ENCODE data around the gene SVBP. TPM values are rescaled to one million over a fixed set of nuclear protein-coding genes. Genes with fewer than 3 reads are reported as not detected.

SVBP gene
- polyA plus RNA-seq, 3 donors = 19.5 to 56.1 (median 54.3) TPM

- intact Hi-C loops (cut with micrococcal nuclease) = no loop called here
- H3K79me2 ChIP-seq (ENCODE audit: insufficient read depth, low read length) = no peaks in the 10 kb centered on the region
- H3K9me3 Mint-ChIP-seq = peaks cover 0 to 2% (median 0%) of the 10 kb centered on the region in 7 donors
- H3K27ac ChIP-seq (ENCODE audit: low read depth in 1 of 2, low read length in 2 of 2) = no peak overlapping the region
- H3K9me3 ChIP-seq (replicated peaks in 1 of 2; ENCODE audit: control insufficient read depth in 1 of 2, insufficient read depth in 1 of 2, low read length in 2 of 2) = no peaks in the 10 kb centered on the region
- no peak overlapping the region for H3K4me3 Mint-ChIP-seq
- H4K20me1 ChIP-seq (ENCODE audit: insufficient read depth, low read length) = no peaks in the 10 kb centered on the region
- H3K27ac Mint-ChIP-seq = peak overlapping the region in 1 of 7 donors; percentile 26
- no peak overlapping the region for H2AFZ ChIP-seq (ENCODE audit: insufficient read depth, low read depth, low read length, poor library complexity, severe bottlenecking)
- H3K4me2 ChIP-seq (replicated peaks; ENCODE audit: extremely low read depth, low read length, poor library complexity, severe bottlenecking) = no peak overlapping the region
- peaks cover 51 to 66% of the 10 kb centered on the region in 2 donors for H3K36me3 Mint-ChIP-seq
- WGBS (ENCODE audit: insufficient coverage) = 100% methylated on average over 1 of the region's 3 CpGs
- peaks cover 15% of the 10 kb centered on the region for H3K4me1 Mint-ChIP-seq
- no peak for TF ChIP-seq CTCF (IDR thresholded peaks at IDR 0.05)
- peaks cover 28 to 49% of the 10 kb centered on the region in 2 donors for H3K36me3 ChIP-seq (replicated peaks in 1 of 2; ENCODE audit: control insufficient read depth in 1 of 2, insufficient read depth in 2 of 2, low read length in 2 of 2)
- peaks cover 11 to 15% of the 10 kb centered on the region in 2 donors for H3K4me1 ChIP-seq (ENCODE audit: control insufficient read depth in 1 of 2, insufficient read depth in 2 of 2, low read length in 2 of 2)
- no peak overlapping the region for H3K9ac ChIP-seq (ENCODE audit: insufficient read depth, low read length, poor library complexity, severe bottlenecking)
- no peak overlapping the region for H3K4me3 ChIP-seq (replicated peaks in 1 of 3; ENCODE audit: low read depth in 2 of 3, low read length in 3 of 3)
- H3K27me3 ChIP-seq (ENCODE audit: control insufficient read depth in 2 of 2, insufficient read depth in 2 of 2, low read length in 2 of 2) = no peaks in the 10 kb centered on the region
- no peak for DNase-seq
- peaks cover 0 to 2% (median 0%) of the 10 kb centered on the region in 3 donors for H3K27me3 Mint-ChIP-seq (ENCODE audit: low read depth in 3 of 3)
These were observed 15.5 kb upstream of the SVBP start for GRCh38 chr1:42832641-42833240.

- peaks cover 9% of the 10 kb centered on the region in 2 donors for H3K4me1 ChIP-seq (ENCODE audit: control insufficient read depth in 1 of 2, insufficient read depth in 2 of 2, low read length in 2 of 2)
- peaks cover 8% of the 10 kb centered on the region for H3K4me1 Mint-ChIP-seq
- no peak overlapping the region for H3K4me3 ChIP-seq (replicated peaks in 1 of 3; ENCODE audit: low read depth in 2 of 3, low read length in 3 of 3)
- H3K9me3 Mint-ChIP-seq = no peaks in the 10 kb centered on the region
- no peak overlapping the region for H3K9ac ChIP-seq (ENCODE audit: insufficient read depth, low read length, poor library complexity, severe bottlenecking)
- H3K27me3 ChIP-seq (ENCODE audit: control insufficient read depth in 2 of 2, insufficient read depth in 2 of 2, low read length in 2 of 2) = no peaks in the 10 kb centered on the region
- H3K79me2 ChIP-seq (ENCODE audit: insufficient read depth, low read length) = no peaks in the 10 kb centered on the region
- DNase-seq = no peak
- H3K36me3 ChIP-seq (replicated peaks in 1 of 2; ENCODE audit: control insufficient read depth in 1 of 2, insufficient read depth in 2 of 2, low read length in 2 of 2) = peaks cover 28 to 64% of the 10 kb centered on the region in 2 donors
- no peaks in the 10 kb centered on the region for H3K9me3 ChIP-seq (replicated peaks in 1 of 2; ENCODE audit: control insufficient read depth in 1 of 2, insufficient read depth in 1 of 2, low read length in 2 of 2)
- TF ChIP-seq CTCF (IDR thresholded peaks at IDR 0.05) = no peak
- H3K27me3 Mint-ChIP-seq (ENCODE audit: low read depth in 3 of 3) = peaks cover 0 to 2% (median 0%) of the 10 kb centered on the region in 3 donors
- peaks cover 52 to 67% of the 10 kb centered on the region in 2 donors for H3K36me3 Mint-ChIP-seq
- no peak overlapping the region for H2AFZ ChIP-seq (ENCODE audit: insufficient read depth, low read depth, low read length, poor library complexity, severe bottlenecking)
- H3K27ac ChIP-seq (ENCODE audit: low read depth in 1 of 2, low read length in 2 of 2) = no peak overlapping the region
- H3K4me2 ChIP-seq (replicated peaks; ENCODE audit: extremely low read depth, low read length, poor library complexity, severe bottlenecking) = no peak overlapping the region
- no peak overlapping the region for H3K4me3 Mint-ChIP-seq
- intact Hi-C loops (cut with micrococcal nuclease) = no loop called here
- no peaks in the 10 kb centered on the region for H4K20me1 ChIP-seq (ENCODE audit: insufficient read depth, low read length)
- H3K27ac Mint-ChIP-seq = peak overlapping the region in 1 of 7 donors; percentile 64
These were observed 14.1 kb upstream of the SVBP start for GRCh38 chr1:42831273-42831672.

Measured in CD14-positive monocyte (primary cell).